ENCODE data around the gene PIK3R2. TPM values are rescaled to one million over a fixed set of nuclear protein-coding genes. Genes with fewer than 3 reads are reported as not detected.
A peak's percentile ranks its signal among the peaks of the same experiment; 100 is the strongest.

Gene PIK3R2
- total RNA-seq, 1 experiment from 2014 or later = 38.1 TPM

GRCh38 chr19:18153556-18154134, 682 bp downstream of the PIK3R2 start:
- CTCF ChIA-PET = no interaction called here
- Histone ChIP-seq H3K27ac (ENCODE audit: low read depth, low read length, poor library complexity, severe bottlenecking) (peak overlapping the region; percentile 93), H3K27me3 (replicated peaks; ENCODE audit: insufficient read depth, low read depth, low read length, poor library complexity) (no peaks in the 10 kb centered on the region), H3K4me3 (ENCODE audit: low read depth, low read length, poor library complexity, severe bottlenecking) (peak overlapping the region; percentile 96), H3K4me1 (ENCODE audit: insufficient read depth, low read length, poor library complexity, severe bottlenecking) (peaks cover 7% of the 10 kb centered on the region), H3K36me3 (ENCODE audit: insufficient read depth, low read length, poor library complexity, severe bottlenecking) (peaks cover 10% of the 10 kb centered on the region), H3K9me3 (ENCODE audit: low read depth, low read length, poor library complexity, severe bottlenecking) (no peaks in the 10 kb centered on the region)
- intact Hi-C loops (cut with micrococcal nuclease; ENCODE audit: unreplicated experiment) = loop anchor here (2.0 to 5.0 kb wide), 4 partner anchors 39 to 169 kb away; partner anchors contain the start of genes ARRDC2, LSM4 and MPV17L2
- POLR2A ChIA-PET (ENCODE audit: low non-redundant PET) = no interaction called here
- no peak for DNase-seq (ENCODE audit: low spot score)
- BruUV-seq (replicated peaks) = TSS peak; percentile 14
- TF ChIP-seq EZH2 (IDR thresholded peaks at IDR 0.05; ENCODE audit: borderline replicate concordance, low read depth, low read length, poor library complexity, severe bottlenecking) (no peak), CTCF (conservative IDR thresholded peaks at IDR 0.05; ENCODE audit: low read depth, low read length) (no peak)

GRCh38 chr19:18155095-18156087, 2.4 kb downstream of the PIK3R2 start:
- intact Hi-C loops (cut with micrococcal nuclease; ENCODE audit: unreplicated experiment) = no loop called here
- no peaks in the 10 kb centered on the region for H3K27me3 ChIP-seq (replicated peaks; ENCODE audit: insufficient read depth, low read depth, low read length, poor library complexity)
- BruUV-seq (replicated peaks) = no TSS peak
- TF ChIP-seq CTCF (conservative IDR thresholded peaks at IDR 0.05; ENCODE audit: low read depth, low read length) (no peak), EZH2 (IDR thresholded peaks at IDR 0.05; ENCODE audit: borderline replicate concordance, low read depth, low read length, poor library complexity, severe bottlenecking) (no peak)
- peaks cover 10% of the 10 kb centered on the region for H3K36me3 ChIP-seq (ENCODE audit: insufficient read depth, low read length, poor library complexity, severe bottlenecking)
- H3K9me3 ChIP-seq (ENCODE audit: low read depth, low read length, poor library complexity, severe bottlenecking) = no peaks in the 10 kb centered on the region
- H3K27ac ChIP-seq (ENCODE audit: low read depth, low read length, poor library complexity, severe bottlenecking) = no peak overlapping the region
- no peak overlapping the region for H3K4me3 ChIP-seq (ENCODE audit: low read depth, low read length, poor library complexity, severe bottlenecking)
- ChIA-PET CTCF (interaction anchor here (0.7 kb wide), 1 partner anchor 233 kb away, joined by 5 read pairs; no protein-coding TSS in a partner anchor), POLR2A (ENCODE audit: low non-redundant PET) (no interaction called here)
- H3K4me1 ChIP-seq (ENCODE audit: insufficient read depth, low read length, poor library complexity, severe bottlenecking) = peaks cover 7% of the 10 kb centered on the region
- DNase-seq (ENCODE audit: low spot score) = no peak

DNA sequence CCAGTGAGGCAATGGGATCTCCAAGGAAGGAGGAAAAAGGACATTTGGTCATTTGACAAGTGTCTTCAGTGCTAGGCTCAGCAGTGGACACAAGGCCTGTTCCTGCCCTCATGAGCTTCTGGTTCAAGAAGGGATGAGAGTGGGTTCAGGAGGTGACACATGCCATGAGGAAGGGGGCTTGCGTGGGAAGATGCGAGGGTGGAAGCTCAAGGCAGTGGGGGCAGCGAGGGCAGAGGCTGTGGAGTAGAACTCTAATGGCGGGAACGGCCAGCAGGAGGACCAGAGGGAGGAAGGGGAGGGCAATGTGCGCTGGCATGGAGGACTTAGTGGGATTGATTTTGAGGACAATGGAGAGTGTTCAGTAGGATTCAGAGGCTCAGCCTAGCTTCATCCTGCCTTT, 3.3 kb downstream of the PIK3R2 start:
- ChIA-PET CTCF (no interaction called here), POLR2A (ENCODE audit: low non-redundant PET) (no interaction called here)
- intact Hi-C loops (cut with micrococcal nuclease; ENCODE audit: unreplicated experiment) = no loop called here
- Histone ChIP-seq H3K27me3 (replicated peaks; ENCODE audit: insufficient read depth, low read depth, low read length, poor library complexity) (no peaks in the 10 kb centered on the region), H3K4me1 (ENCODE audit: insufficient read depth, low read length, poor library complexity, severe bottlenecking) (peaks cover 7% of the 10 kb centered on the region), H3K36me3 (ENCODE audit: insufficient read depth, low read length, poor library complexity, severe bottlenecking) (peaks cover 10% of the 10 kb centered on the region), H3K27ac (ENCODE audit: low read depth, low read length, poor library complexity, severe bottlenecking) (no peak overlapping the region), H3K4me3 (ENCODE audit: low read depth, low read length, poor library complexity, severe bottlenecking) (no peak overlapping the region), H3K9me3 (ENCODE audit: low read depth, low read length, poor library complexity, severe bottlenecking) (no peaks in the 10 kb centered on the region)
- no peak for DNase-seq (ENCODE audit: low spot score)
- no TSS peak for BruUV-seq (replicated peaks)
- TF ChIP-seq EZH2 (IDR thresholded peaks at IDR 0.05; ENCODE audit: borderline replicate concordance, low read depth, low read length, poor library complexity, severe bottlenecking) = no peak
- no peak for TF ChIP-seq CTCF (conservative IDR thresholded peaks at IDR 0.05; ENCODE audit: low read depth, low read length)

All from A673 (cell line).